ENCODE results near the gene OLA1.
"Not testable (repeated sequence)": the region's sequence is repeated elsewhere in the genome, so short reads cannot be mapped to it uniquely, and the experiment has no call there.

- TF ChIP-seq CTCF (IDR thresholded peaks at IDR 0.05); ZFX (IDR thresholded peaks at IDR 0.05; ENCODE audit: borderline replicate concordance): not testable (repeated sequence)
Observed at GRCh38 chr2:174270263-174270662, 21.9 kb upstream of the OLA1 start.
